Neutrophil (primary cell): ENCODE data around the gene MALL.
"Not testable (repeated sequence)": the region's sequence is repeated elsewhere in the genome, so short reads cannot be mapped to it uniquely, and the experiment has no call there.

Experiments used
- H3K27ac ChIP-seq: fragments of 200-600 bp; sonication (generic); 2 replicates; pipeline ENCODE4 v1.5.1; 2016; ENCODE audit warnings: mild to moderate bottlenecking, moderate library complexity
- H3K27me3 ChIP-seq: fragments of 200-600 bp; sonication (generic); 2 replicates; pipeline ENCODE4 v1.6.0; 2016; ENCODE audit warnings: mild to moderate bottlenecking
- H3K36me3 ChIP-seq: fragments of 200-600 bp; sonication (generic); 2 replicates; pipeline ENCODE4 v1.5.1; 2017
- H3K4me1 ChIP-seq, 2 experiments: fragments of 200-600 bp in 1 of 2; sonication (generic) in 1 of 2; 1 replicate in 1 of 2; 2 replicates in 1 of 2; pipeline versions ENCODE4 v1.5.1 to v1.6.1; 2013 to 2016; ENCODE audit warnings: low read depth in 1 of 2, low read length in 1 of 2, mild to moderate bottlenecking in 1 of 2, moderate library complexity in 1 of 2; ENCODE audit not compliant: control insufficient read depth in 1 of 2, insufficient read depth in 1 of 2
- H3K4me3 ChIP-seq, 2 experiments: fragments of 200-600 bp in 1 of 2; sonication (generic) in 1 of 2; 1 replicate in 1 of 2; 2 replicates in 1 of 2; pipeline ENCODE4 v1.5.1; 2013 to 2016; ENCODE audit warnings: low read depth in 1 of 2, low read length in 1 of 2, mild to moderate bottlenecking in 1 of 2, moderate library complexity in 1 of 2
- H3K9me3 ChIP-seq: fragments of 200-600 bp; sonication (generic); 2 replicates; pipeline ENCODE4 v1.5.1; 2016

MALL gene

DNA sequence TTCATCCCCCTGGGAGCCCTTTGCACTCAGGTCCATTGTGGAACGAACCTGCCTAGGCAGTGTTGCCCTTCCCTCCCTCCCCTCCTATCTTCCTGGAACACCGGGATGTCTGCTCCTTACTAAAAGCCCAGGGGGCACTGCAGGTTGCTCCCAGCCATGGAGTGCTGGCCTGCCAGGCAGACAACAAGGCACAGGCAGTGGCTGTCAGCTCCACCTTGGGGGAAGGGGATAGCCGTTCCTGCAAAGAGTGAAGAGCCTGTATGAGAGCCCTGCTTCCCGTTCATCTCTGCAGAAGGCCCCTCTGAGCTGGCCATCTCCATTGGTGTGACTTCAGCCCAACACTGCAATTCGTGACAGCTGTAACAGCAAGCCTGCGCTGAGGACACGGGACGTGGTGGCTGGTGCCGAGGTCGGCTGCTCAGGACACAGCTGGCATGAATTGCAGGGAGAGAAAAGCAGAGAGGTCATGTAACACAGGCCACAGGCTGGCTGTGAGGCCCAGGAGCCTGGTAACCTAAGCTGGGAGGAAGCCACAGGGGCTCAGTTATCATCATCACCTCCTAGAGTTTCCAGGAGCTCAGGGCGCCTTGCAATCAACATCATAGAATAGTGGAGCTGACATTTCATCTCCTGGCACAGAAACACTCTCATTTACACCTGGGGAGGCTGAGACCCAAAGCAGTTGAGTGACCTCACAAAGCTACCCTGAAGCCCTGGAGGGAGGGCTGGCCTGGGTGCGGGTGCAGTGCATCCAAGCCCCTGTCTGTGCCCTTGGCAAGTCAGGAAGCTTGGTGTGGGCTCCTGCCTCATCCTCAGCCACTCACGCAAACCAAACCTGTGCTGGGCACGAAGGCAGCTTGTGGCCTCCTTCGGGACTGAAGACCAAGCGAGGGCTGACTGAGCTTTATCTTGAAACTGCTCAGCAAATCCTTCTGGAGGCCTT is 67.1 kb downstream of the MALL start:
- not testable (repeated sequence) for H3K4me1 ChIP-seq, H3K36me3 ChIP-seq, H3K9me3 ChIP-seq, H3K4me3 ChIP-seq, H3K27me3 ChIP-seq, H3K27ac ChIP-seq

DNA sequence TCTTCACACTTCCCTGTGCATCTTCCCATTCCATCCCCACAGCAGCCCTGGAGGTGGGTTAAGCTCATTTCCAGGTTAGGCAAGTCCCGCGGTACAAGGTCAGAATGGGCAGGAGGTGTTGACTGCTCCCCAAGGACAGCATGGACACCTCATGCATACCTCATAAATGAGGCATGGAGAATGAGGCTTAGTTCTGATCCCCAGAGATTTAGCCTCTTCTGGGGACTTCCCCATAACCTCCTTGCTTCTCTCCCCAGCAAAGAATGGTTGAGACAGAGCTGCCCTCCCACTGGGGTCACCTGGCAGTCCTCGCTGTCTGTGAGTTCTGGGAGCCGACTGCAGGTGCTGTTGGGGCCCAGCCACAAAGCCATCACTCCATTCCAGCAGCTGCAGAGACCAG is 68.4 kb downstream of the MALL start:
- H3K9me3 ChIP-seq, H3K27ac ChIP-seq, H3K27me3 ChIP-seq, H3K4me3 ChIP-seq, H3K36me3 ChIP-seq, H3K4me1 ChIP-seq: not testable (repeated sequence)

DNA sequence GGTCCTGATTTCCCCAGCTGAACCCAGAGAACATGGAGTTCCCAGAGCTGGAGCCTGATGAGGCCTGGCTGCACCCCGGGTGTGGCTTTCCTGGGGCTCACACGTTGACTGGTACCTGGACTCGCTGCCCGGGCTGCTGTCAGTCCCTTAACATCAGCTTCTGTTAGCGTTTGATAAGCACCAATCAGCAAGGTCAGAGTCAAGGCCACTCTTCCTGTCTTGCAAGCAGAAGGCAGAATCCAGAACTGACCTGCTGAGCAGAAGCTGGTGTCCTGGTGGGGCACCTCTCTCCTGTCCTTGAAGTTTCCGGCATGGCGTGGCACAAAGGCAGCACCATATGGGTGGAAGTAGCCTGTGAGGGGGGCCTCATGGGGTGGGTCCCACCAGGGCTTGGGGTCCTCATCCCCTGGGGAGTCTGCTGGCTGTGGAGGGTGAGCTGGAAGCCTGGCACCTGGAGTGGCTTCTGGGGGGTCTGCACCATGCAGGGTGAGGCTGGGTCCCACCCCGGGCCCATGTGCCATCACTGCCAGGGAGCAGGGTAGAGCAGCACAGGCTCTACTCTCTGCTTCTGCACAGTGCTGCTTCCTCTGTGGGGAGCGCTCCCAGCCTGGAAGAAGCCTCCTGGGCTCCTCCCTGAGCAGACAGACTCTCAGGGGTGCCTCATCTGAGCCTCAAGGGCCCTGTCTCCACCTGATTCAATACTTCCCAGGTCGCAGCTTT is 73.5 kb downstream of the MALL start:
- H3K9me3 ChIP-seq, H3K27ac ChIP-seq, H3K4me3 ChIP-seq, H3K4me1 ChIP-seq, H3K36me3 ChIP-seq, H3K27me3 ChIP-seq: not testable (repeated sequence)

DNA sequence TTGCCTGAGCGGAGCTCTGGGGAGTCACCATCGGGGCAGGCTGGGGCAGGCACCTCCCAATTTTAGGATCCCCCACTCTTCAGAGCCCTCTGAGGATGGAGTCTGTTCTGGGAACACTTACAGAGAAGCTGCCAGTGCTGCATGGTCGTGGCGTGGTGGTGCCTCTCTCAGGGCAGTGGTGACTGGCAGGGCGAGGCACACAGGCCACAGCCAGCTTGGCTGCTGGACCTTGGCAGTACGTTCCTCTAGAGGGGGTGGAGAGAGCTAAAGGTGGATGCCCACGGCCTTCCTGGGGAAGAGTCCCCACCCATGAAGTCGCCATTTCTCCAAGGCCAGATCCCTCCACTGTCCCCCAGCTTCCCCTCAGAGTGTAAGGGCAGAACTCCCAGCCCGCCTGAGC is 78.3 kb downstream of the MALL start:
- not testable (repeated sequence) for H3K36me3 ChIP-seq, H3K4me3 ChIP-seq, H3K9me3 ChIP-seq, H3K27me3 ChIP-seq, H3K27ac ChIP-seq, H3K4me1 ChIP-seq

DNA sequence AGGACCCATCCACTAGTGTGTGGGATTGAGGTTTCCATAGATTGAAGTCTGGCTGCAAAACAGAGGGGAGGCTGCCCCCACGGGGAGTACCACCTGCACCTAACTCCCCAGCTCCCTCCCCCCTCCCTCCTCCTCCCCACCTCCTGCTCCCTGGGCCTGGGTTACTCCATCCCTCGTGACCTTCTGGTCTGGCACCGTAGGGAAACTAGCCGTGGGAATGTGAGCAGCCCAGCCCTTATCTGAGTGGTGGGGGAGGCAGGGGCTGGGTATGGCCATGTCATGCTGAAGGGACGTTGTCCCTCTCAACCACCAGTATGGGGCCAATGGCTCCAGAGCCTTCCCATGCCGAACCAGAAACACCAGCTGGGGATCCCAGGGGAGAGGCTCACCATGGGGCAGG is 80.2 kb downstream of the MALL start:
- H3K27me3 ChIP-seq, H3K4me1 ChIP-seq, H3K4me3 ChIP-seq, H3K27ac ChIP-seq, H3K36me3 ChIP-seq, H3K9me3 ChIP-seq: not testable (repeated sequence)

DNA sequence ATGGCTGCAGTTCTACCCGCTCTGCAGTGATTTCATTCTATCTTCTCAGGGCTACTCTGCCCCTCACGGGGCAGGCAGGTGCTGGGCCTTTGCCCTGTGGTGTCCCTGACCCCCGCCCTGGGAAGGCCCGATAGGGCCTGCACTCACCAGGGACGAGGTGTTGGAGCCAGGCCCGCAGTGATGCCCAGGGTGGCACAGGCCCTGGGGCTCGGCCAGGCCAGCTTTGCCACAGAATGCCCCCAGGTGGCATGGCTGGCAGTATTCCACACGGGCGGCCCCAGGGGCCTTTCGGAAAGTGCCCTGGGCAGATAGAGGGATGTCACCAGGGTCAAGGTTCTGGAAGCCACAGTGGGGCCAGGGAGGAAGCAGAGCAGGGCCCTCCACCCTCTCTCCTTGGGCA is 80.7 kb downstream of the MALL start:
- not testable (repeated sequence) for H3K36me3 ChIP-seq, H3K27me3 ChIP-seq, H3K4me1 ChIP-seq, H3K9me3 ChIP-seq, H3K4me3 ChIP-seq, H3K27ac ChIP-seq
